HCT116 (cell line): Measurements from ENCODE around the gene TMEM143. TPM values are rescaled to one million over a fixed set of nuclear protein-coding genes. Genes with fewer than 3 reads are reported as not detected.

Experiments
- ATAC-seq: fragments of 200-7000 bp; cut with Tn5 transposase; 2 replicates; pipeline ENCODE4 v1.9.1; 2020; ENCODE audit warnings: mild to moderate bottlenecking, moderate library complexity
- BruUV-seq: library from RNA; stranded (reverse); fragments of 400-500 nt; replicated peaks from 2 replicates; lab custom pipeline; 2021; lab: Mats Ljungman, UMichigan
- CTCF ChIA-PET: fragments of 300-600 bp; sonication (Branson Sonifier 250); formaldehyde crosslinking; loops from one replicate; lab custom pipeline; 2021; ENCODE audit warnings: antibody characterized with exemption; lab: Charles Lee
- POLR2A ChIA-PET: fragments of 300-600, 350-600 bp; sonication (Branson Sonifier 250); formaldehyde crosslinking; loops from one replicate; lab custom pipeline; 2021; ENCODE audit warnings: antibody characterized with exemption; lab: Charles Lee
- RAD21 ChIA-PET, 2 experiments: fragments of 300-600 bp; sonication (Branson Sonifier 250); formaldehyde crosslinking; loops; one replicate each; lab custom pipeline; 2023; ENCODE audit warnings: low total read pairs in 2 of 2; ENCODE audit not compliant: uncharacterized antibody in 2 of 2, unreplicated experiment in 2 of 2, low non-redundant PET in 1 of 2; lab: Charles Lee
- DNase-seq: peaks from one replicate; pipeline ENCODE4 v3.0.0-alpha.2; 2010; ENCODE audit warnings: low read depth, low spot score
- H2AFZ ChIP-seq: fragments of 200-600 bp; shearing (Covaris generic), sonication (generic); 2 replicates; pipeline ENCODE4 v1.6.1; 2017; ENCODE audit warnings: low read depth, mixed run types, mixed read lengths, antibody characterized with exemption, low read length; ENCODE audit not compliant: poor library complexity, severe bottlenecking
- H3K27ac ChIP-seq: 2 replicates; pipeline ENCODE4 v1.5.1; 2012; ENCODE audit warnings: low read depth, low read length
- H3K27me3 ChIP-seq: fragments of 200-600 bp; sonication (generic); 2 replicates; pipeline ENCODE4 v1.6.1; 2016; ENCODE audit warnings: mixed run types, low read length, mixed read lengths; ENCODE audit not compliant: insufficient read depth
- H3K36me3 ChIP-seq, 2 experiments: fragments of 200-500 bp in 1 of 2; fragments of 200-600 bp in 1 of 2; sonication (Bioruptor generic) in 1 of 2; sonication (generic) in 1 of 2; 2 replicates each; pipeline versions ENCODE4 v1.5.1 to v1.6.1; 2014 to 2016; ENCODE audit warnings: low read length in 2 of 2, inconsistent platforms in 1 of 2, mixed read lengths in 1 of 2, mixed run types in 1 of 2; ENCODE audit not compliant: insufficient read depth in 2 of 2, control insufficient read depth in 1 of 2
- H3K4me1 ChIP-seq, 2 experiments: fragments of 200-600 bp in 1 of 2; sonication (generic) in 1 of 2; 2 replicates each; pipeline versions ENCODE4 v1.5.1 to v1.6.1; 2012 to 2017; ENCODE audit warnings: low read length in 2 of 2, inconsistent platforms in 1 of 2, mild to moderate bottlenecking in 1 of 2, mixed read lengths in 1 of 2, mixed run types in 1 of 2, moderate library complexity in 1 of 2; ENCODE audit not compliant: insufficient read depth in 2 of 2, control insufficient read depth in 1 of 2
- H3K4me2 ChIP-seq: fragments of 200-600 bp; sonication (generic); 2 replicates; pipeline ENCODE4 v1.6.1; 2017; ENCODE audit warnings: mixed run types, low read length, mixed read lengths
- H3K4me3 ChIP-seq, 2 experiments: fragments of 200-600 bp in 1 of 2; sonication (generic) in 1 of 2; replicated peaks in 1 of 2; 2 replicates each; pipeline ENCODE4 v1.5.1; 2011 to 2016; ENCODE audit warnings: low read length in 2 of 2, control low read depth in 1 of 2, low read depth in 1 of 2, mild to moderate bottlenecking in 1 of 2, mixed read lengths in 1 of 2, mixed run types in 1 of 2
- H3K79me2 ChIP-seq: fragments of 200-600 bp; sonication (generic); 2 replicates; pipeline ENCODE4 v1.6.1; 2017; ENCODE audit warnings: mild to moderate bottlenecking, mixed run types, low read length, moderate library complexity, mixed read lengths; ENCODE audit not compliant: insufficient read depth
- H3K9ac ChIP-seq: fragments of 200-600 bp; sonication (generic); 2 replicates; pipeline ENCODE4 v1.6.1; 2016; ENCODE audit warnings: low read length, mixed read lengths
- H3K9me2 ChIP-seq: fragments of 200-600 bp; sonication (generic), shearing (Covaris generic); 2 replicates; pipeline ENCODE4 v1.6.1; 2017; ENCODE audit warnings: mixed run types, mild to moderate bottlenecking, moderate library complexity; ENCODE audit not compliant: insufficient read depth
- H3K9me3 ChIP-seq, 2 experiments: fragments of 200-500 bp in 1 of 2; fragments of 200-600 bp in 1 of 2; sonication (Bioruptor generic) in 1 of 2; sonication (generic) in 1 of 2; 2 replicates each; pipeline ENCODE4 v1.6.1; 2014 to 2017; ENCODE audit warnings: low read length in 2 of 2, mixed read lengths in 2 of 2, inconsistent platforms in 1 of 2, low read depth in 1 of 2, mild to moderate bottlenecking in 1 of 2, mixed run types in 1 of 2, moderate library complexity in 1 of 2; ENCODE audit not compliant: control insufficient read depth in 1 of 2, insufficient read depth in 1 of 2
- H4K20me1 ChIP-seq: fragments of 200-600 bp; sonication (generic), shearing (Covaris generic); 2 replicates; pipeline ENCODE4 v1.6.1; 2017; ENCODE audit warnings: mixed run types, mild to moderate bottlenecking, moderate library complexity; ENCODE audit not compliant: insufficient read depth
- CBX3 ChIP-seq: IDR thresholded peaks from 2 replicates; pipeline ENCODE4 v1.6.1; 2012; ENCODE audit warnings: low read depth
- ELF1 ChIP-seq: IDR thresholded peaks from 2 replicates; pipeline ENCODE4 v1.6.1; 2012; ENCODE audit warnings: low read depth, borderline replicate concordance
- EZH2 ChIP-seq: fragments of 200-600 bp; sonication (generic); IDR thresholded peaks from 2 replicates; pipeline ENCODE4 v1.6.1; 2017; ENCODE audit warnings: antibody characterized with exemption, mixed run types
- EZH2phosphoT487 ChIP-seq: fragments of 200-600 bp; IDR thresholded peaks from 2 replicates; pipeline ENCODE4 v1.6.1; 2018; ENCODE audit warnings: antibody characterized with exemption, borderline replicate concordance
- POLR2A ChIP-seq: IDR thresholded peaks from 2 replicates; pipeline ENCODE4 v1.7.0; 2011; ENCODE audit warnings: borderline replicate concordance; ENCODE audit not compliant: insufficient read depth, insufficient read length; ENCODE audit errors: extremely low read depth
- POLR2AphosphoS5 ChIP-seq: IDR thresholded peaks from 2 replicates; pipeline ENCODE4 v1.6.1; 2011; ENCODE audit warnings: mild to moderate bottlenecking, low read depth, low read length, moderate library complexity
- SP1 ChIP-seq: IDR thresholded peaks from 2 replicates; pipeline ENCODE4 v1.6.1; 2012; ENCODE audit warnings: low read depth
- SRF ChIP-seq: IDR thresholded peaks from 2 replicates; pipeline ENCODE4 v1.6.1; 2012; ENCODE audit warnings: low read depth
- ZFX ChIP-seq: fragments of 450-650 bp; IDR thresholded peaks from 2 replicates; pipeline ENCODE4 v1.6.1; 2017
- intact Hi-C: fragments of 100-400 bp; cut with micrococcal nuclease; formaldehyde crosslinking; loops from 2 replicates; pipeline ENCODE4 v1.10.0; 2022
- total RNA-seq: library from RNA; stranded (reverse); gene quantifications from one replicate; pipeline ENCODE4 v1.2.1, GENCODE V29; 2021; ENCODE audit not compliant: unreplicated experiment
- TF ChIP-seq, protein P1 (sequence below): IDR thresholded peaks from 2 replicates; pipeline ENCODE4 v1.6.1; 2011; ENCODE audit warnings: mild to moderate bottlenecking, low read length, moderate library complexity; ENCODE audit not compliant: insufficient replicate concordance; ENCODE audit errors: extremely low read depth
- TF ChIP-seq, protein P2 (sequence below): IDR thresholded peaks from 2 replicates; pipeline ENCODE4 v1.6.1; 2012
- TF ChIP-seq, protein P3 (sequence below), 3 experiments: fragments of 200-600 bp in 1 of 3; sonication (generic) in 1 of 3; IDR thresholded peaks in 2 of 3; conservative IDR thresholded peaks in 1 of 3; 2 replicates each; pipeline ENCODE4 v1.5.1; 2012 to 2017; ENCODE audit warnings: low read depth in 2 of 3, low read length in 2 of 3, antibody characterized with exemption in 1 of 3, borderline replicate concordance in 1 of 3, control low read depth in 1 of 3, mild to moderate bottlenecking in 1 of 3, mixed read lengths in 1 of 3, mixed run types in 1 of 3, moderate library complexity in 1 of 3; ENCODE audit not compliant: insufficient read depth in 1 of 3
- TF ChIP-seq, protein P4 (sequence below): IDR thresholded peaks from 2 replicates; pipeline ENCODE4 v1.6.1; 2012; ENCODE audit warnings: low read depth

Gene TMEM143
- total RNA-seq, 1 experiment from 2014 or later, result 13.2 TPM

DNA sequence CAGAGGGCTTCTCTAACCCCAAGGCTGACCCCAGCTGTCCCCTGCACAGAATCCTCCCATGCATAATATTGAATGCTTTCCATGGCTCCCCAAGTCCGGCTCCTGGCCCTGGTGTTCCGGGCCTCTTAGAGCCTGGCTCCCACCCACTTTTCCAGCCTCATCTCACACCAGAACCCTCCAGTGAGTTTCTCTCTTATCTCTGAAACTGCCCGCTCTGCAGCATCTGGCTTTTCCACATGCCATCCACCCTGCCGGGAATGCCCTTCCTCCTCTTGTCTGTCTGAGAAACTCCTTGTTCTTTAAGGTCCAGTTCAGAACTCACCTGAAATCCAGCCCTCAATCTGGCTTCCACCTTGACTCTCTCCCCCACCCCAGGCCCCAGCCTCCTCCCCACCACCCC is 7.2 kb upstream of the TMEM143 start:
- Histone ChIP-seq H3K9me3 (no peaks in the 10 kb centered on the region), H3K4me2 (no peak overlapping the region), H4K20me1 (no peaks in the 10 kb centered on the region), H3K79me2 (no peaks in the 10 kb centered on the region), H2AFZ (no peak overlapping the region), H3K9ac (no peak overlapping the region), H3K9me2 (no peaks in the 10 kb centered on the region), H3K4me3 (no peak overlapping the region), H3K27ac (no peak overlapping the region), H3K4me1 (peaks cover 14 to 18% of the 10 kb centered on the region in 2 experiments; a peak in 3 of 4 replicates), H3K27me3 (no peaks in the 10 kb centered on the region), H3K36me3 (no peaks in the 10 kb centered on the region)
- TF ChIP-seq SRF, result no peak
- no peak for TF ChIP-seq EZH2
- TF ChIP-seq SP1, result no peak
- TF ChIP-seq, protein P1, sequence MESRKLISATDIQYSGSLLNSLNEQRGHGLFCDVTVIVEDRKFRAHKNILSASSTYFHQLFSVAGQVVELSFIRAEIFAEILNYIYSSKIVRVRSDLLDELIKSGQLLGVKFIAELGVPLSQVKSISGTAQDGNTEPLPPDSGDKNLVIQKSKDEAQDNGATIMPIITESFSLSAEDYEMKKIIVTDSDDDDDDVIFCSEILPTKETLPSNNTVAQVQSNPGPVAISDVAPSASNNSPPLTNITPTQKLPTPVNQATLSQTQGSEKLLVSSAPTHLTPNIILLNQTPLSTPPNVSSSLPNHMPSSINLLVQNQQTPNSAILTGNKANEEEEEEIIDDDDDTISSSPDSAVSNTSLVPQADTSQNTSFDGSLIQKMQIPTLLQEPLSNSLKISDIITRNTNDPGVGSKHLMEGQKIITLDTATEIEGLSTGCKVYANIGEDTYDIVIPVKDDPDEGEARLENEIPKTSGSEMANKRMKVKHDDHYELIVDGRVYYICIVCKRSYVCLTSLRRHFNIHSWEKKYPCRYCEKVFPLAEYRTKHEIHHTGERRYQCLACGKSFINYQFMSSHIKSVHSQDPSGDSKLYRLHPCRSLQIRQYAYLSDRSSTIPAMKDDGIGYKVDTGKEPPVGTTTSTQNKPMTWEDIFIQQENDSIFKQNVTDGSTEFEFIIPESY, result no peak
- no peak for TF ChIP-seq ZFX
- ChIA-PET CTCF (interaction anchor here (0.9 to 1.1 kb wide), 2 partner anchors 20 to 21 kb away, joined by 3 to 4 read pairs; partner anchors contain the start of gene KDELR1), POLR2A (no interaction called here), RAD21 (no interaction called here)
- no TSS peak for BruUV-seq
- DNase-seq (no peak), ATAC-seq (no peak)
- intact Hi-C loops, result no loop called here

GRCh38 chr19:48368936-48369335 is 5.2 kb upstream of the TMEM143 start:
- ChIA-PET RAD21 (interaction anchor here in 1 of 2 experiments (0.6 kb wide), 1 partner anchor 240 kb away, joined by 3 read pairs; no protein-coding TSS in a partner anchor), POLR2A (no interaction called here), CTCF (no interaction called here)
- Histone ChIP-seq H3K9ac (no peak overlapping the region), H4K20me1 (no peaks in the 10 kb centered on the region), H3K36me3 (no peaks in the 10 kb centered on the region), H3K4me1 (peaks cover 19 to 27% of the 10 kb centered on the region in 2 experiments), H3K9me2 (no peaks in the 10 kb centered on the region), H3K4me2 (no peak overlapping the region), H2AFZ (no peak overlapping the region), H3K4me3 (no peak overlapping the region), H3K27ac (no peak overlapping the region), H3K9me3 (no peaks in the 10 kb centered on the region), H3K79me2 (no peaks in the 10 kb centered on the region), H3K27me3 (no peaks in the 10 kb centered on the region)
- intact Hi-C loops, result no loop called here
- DNase-seq (no peak), ATAC-seq (no peak)
- no TSS peak for BruUV-seq
- TF ChIP-seq CBX3, result no peak
- TF ChIP-seq ZFX, result no peak
- TF ChIP-seq EZH2phosphoT487, result no peak
- TF ChIP-seq POLR2AphosphoS5, result no peak
- TF ChIP-seq, protein P2, sequence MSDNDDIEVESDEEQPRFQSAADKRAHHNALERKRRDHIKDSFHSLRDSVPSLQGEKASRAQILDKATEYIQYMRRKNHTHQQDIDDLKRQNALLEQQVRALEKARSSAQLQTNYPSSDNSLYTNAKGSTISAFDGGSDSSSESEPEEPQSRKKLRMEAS, result no peak
- no peak for TF ChIP-seq ELF1
- TF ChIP-seq, protein P3, sequence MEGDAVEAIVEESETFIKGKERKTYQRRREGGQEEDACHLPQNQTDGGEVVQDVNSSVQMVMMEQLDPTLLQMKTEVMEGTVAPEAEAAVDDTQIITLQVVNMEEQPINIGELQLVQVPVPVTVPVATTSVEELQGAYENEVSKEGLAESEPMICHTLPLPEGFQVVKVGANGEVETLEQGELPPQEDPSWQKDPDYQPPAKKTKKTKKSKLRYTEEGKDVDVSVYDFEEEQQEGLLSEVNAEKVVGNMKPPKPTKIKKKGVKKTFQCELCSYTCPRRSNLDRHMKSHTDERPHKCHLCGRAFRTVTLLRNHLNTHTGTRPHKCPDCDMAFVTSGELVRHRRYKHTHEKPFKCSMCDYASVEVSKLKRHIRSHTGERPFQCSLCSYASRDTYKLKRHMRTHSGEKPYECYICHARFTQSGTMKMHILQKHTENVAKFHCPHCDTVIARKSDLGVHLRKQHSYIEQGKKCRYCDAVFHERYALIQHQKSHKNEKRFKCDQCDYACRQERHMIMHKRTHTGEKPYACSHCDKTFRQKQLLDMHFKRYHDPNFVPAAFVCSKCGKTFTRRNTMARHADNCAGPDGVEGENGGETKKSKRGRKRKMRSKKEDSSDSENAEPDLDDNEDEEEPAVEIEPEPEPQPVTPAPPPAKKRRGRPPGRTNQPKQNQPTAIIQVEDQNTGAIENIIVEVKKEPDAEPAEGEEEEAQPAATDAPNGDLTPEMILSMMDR (IDR thresholded peaks at IDR 0.05 in 2 of 3, conservative IDR thresholded peaks at IDR 0.05 in 1 of 3; ENCODE audit: borderline replicate concordance in 1 of 3, insufficient read depth in 1 of 3, low read depth in 2 of 3, low read length in 2 of 3), result no peak
- TF ChIP-seq, protein P4, sequence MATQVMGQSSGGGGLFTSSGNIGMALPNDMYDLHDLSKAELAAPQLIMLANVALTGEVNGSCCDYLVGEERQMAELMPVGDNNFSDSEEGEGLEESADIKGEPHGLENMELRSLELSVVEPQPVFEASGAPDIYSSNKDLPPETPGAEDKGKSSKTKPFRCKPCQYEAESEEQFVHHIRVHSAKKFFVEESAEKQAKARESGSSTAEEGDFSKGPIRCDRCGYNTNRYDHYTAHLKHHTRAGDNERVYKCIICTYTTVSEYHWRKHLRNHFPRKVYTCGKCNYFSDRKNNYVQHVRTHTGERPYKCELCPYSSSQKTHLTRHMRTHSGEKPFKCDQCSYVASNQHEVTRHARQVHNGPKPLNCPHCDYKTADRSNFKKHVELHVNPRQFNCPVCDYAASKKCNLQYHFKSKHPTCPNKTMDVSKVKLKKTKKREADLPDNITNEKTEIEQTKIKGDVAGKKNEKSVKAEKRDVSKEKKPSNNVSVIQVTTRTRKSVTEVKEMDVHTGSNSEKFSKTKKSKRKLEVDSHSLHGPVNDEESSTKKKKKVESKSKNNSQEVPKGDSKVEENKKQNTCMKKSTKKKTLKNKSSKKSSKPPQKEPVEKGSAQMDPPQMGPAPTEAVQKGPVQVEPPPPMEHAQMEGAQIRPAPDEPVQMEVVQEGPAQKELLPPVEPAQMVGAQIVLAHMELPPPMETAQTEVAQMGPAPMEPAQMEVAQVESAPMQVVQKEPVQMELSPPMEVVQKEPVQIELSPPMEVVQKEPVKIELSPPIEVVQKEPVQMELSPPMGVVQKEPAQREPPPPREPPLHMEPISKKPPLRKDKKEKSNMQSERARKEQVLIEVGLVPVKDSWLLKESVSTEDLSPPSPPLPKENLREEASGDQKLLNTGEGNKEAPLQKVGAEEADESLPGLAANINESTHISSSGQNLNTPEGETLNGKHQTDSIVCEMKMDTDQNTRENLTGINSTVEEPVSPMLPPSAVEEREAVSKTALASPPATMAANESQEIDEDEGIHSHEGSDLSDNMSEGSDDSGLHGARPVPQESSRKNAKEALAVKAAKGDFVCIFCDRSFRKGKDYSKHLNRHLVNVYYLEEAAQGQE, result no peak
- TF ChIP-seq EZH2, result no peak
- no peak for TF ChIP-seq POLR2A
